SK-N-SH treated with all-trans-retinoic acid at 6 μM for 48 hours (cell line): Measurements from ENCODE around the gene LPAR3.

ENCODE experiments used
- ATAC-seq: fragments of 200-7000 bp; cut with Tn5 transposase; 3 replicates; pipeline ENCODE4 v1.9.1; 2020; ENCODE audit warnings: mild to moderate bottlenecking, moderate library complexity
- ARNTL ChIP-seq: fragments of 450-650 bp; formaldehyde crosslinking; IDR thresholded peaks from 2 replicates; pipeline ENCODE4 v1.5.0; 2020; ENCODE audit warnings: low read depth, mild to moderate bottlenecking, moderate library complexity, borderline replicate concordance
- BACH2 ChIP-seq: fragments of 250-450 bp; sonication (Bioruptor Pico); IDR thresholded peaks from 2 replicates; pipeline ENCODE4 v1.9.0; 2021; ENCODE audit warnings: mild to moderate bottlenecking, borderline replicate concordance
- CSDC2 ChIP-seq: fragments of 250-450 bp; sonication (Bioruptor Pico); IDR thresholded peaks from 2 replicates; pipeline ENCODE4 v1.5.0; 2020; ENCODE audit warnings: mild to moderate bottlenecking, moderate library complexity
- ESRRG ChIP-seq: fragments of 250-450 bp; sonication (Bioruptor Pico); IDR thresholded peaks from 2 replicates; pipeline ENCODE4 v1.6.1; 2021; ENCODE audit warnings: mild to moderate bottlenecking
- GLIS3 ChIP-seq: fragments of 250-450 bp; sonication (Bioruptor Pico); IDR thresholded peaks from 2 replicates; pipeline ENCODE4 v1.5.0; 2020; ENCODE audit warnings: mild to moderate bottlenecking, moderate library complexity
- ISL1 ChIP-seq: fragments of 250-450 bp; sonication (Bioruptor Pico); IDR thresholded peaks from 2 replicates; pipeline ENCODE4 v2.1.2; 2022; ENCODE audit warnings: mild to moderate bottlenecking, moderate library complexity
- OSR1 ChIP-seq: fragments of 250-450 bp; sonication (Bioruptor Pico); IDR thresholded peaks from 2 replicates; pipeline ENCODE4 v1.8.0; 2022; ENCODE audit warnings: moderate library complexity, mild to moderate bottlenecking, inconsistent platforms
- POU6F1 ChIP-seq: fragments of 250-450 bp; sonication (Bioruptor Pico); IDR thresholded peaks from 2 replicates; pipeline ENCODE4 v1.8.0; 2021; ENCODE audit warnings: low read depth, mild to moderate bottlenecking, moderate library complexity, borderline replicate concordance
- PPARA ChIP-seq: fragments of 250-450 bp; sonication (Bioruptor Pico); IDR thresholded peaks from 2 replicates; pipeline ENCODE4 v1.5.0; 2020; ENCODE audit warnings: mild to moderate bottlenecking, borderline replicate concordance
- RARB ChIP-seq: fragments of 250-450 bp; sonication (Bioruptor Pico); IDR thresholded peaks from 2 replicates; pipeline ENCODE4 v1.8.0; 2021; ENCODE audit warnings: mild to moderate bottlenecking, moderate library complexity
- SNAI2 ChIP-seq: fragments of 250-450 bp; sonication (Bioruptor Pico); IDR thresholded peaks from 2 replicates; pipeline ENCODE4 v1.5.0; 2020; ENCODE audit warnings: mild to moderate bottlenecking, moderate library complexity
- TOX ChIP-seq: fragments of 250-450 bp; sonication (Bioruptor Pico); IDR thresholded peaks from 2 replicates; pipeline ENCODE4 v1.8.0; 2021; ENCODE audit warnings: mild to moderate bottlenecking, moderate library complexity, borderline replicate concordance
- ZFP3 ChIP-seq: fragments of 250-450 bp; sonication (Bioruptor Pico); IDR thresholded peaks from 2 replicates; pipeline ENCODE4 v1.5.0; 2020; ENCODE audit warnings: mild to moderate bottlenecking, moderate library complexity
- ZFP30 ChIP-seq: fragments of 450-650 bp; formaldehyde crosslinking; IDR thresholded peaks from 2 replicates; pipeline ENCODE4 v1.5.0; 2022; ENCODE audit warnings: mild to moderate bottlenecking, moderate library complexity
- ZNF565 ChIP-seq: fragments of 450-650 bp; formaldehyde crosslinking; conservative IDR thresholded peaks from 2 replicates; pipeline ENCODE4 v1.5.0; 2020; ENCODE audit warnings: low read depth, mild to moderate bottlenecking, moderate library complexity
- ZNF70 ChIP-seq: fragments of 450-650 bp; formaldehyde crosslinking; IDR thresholded peaks from 2 replicates; pipeline ENCODE4 v1.5.0; 2020; ENCODE audit warnings: mild to moderate bottlenecking, moderate library complexity
- TF ChIP-seq, protein P1 (sequence below): fragments of 250-450 bp; sonication (Bioruptor Pico); IDR thresholded peaks from 2 replicates; pipeline ENCODE4 v1.5.0; 2020; ENCODE audit warnings: mild to moderate bottlenecking, moderate library complexity
- TF ChIP-seq, protein P2 (sequence below): fragments of 250-450 bp; sonication (Bioruptor Pico); IDR thresholded peaks from 2 replicates; pipeline ENCODE4 v1.5.1; 2021; ENCODE audit warnings: mild to moderate bottlenecking, moderate library complexity

LPAR3 gene

GRCh38 chr1:84939151-84939550, 46.1 kb upstream of the LPAR3 start:
- ATAC-seq = no peak
- TF ChIP-seq, protein P1, sequence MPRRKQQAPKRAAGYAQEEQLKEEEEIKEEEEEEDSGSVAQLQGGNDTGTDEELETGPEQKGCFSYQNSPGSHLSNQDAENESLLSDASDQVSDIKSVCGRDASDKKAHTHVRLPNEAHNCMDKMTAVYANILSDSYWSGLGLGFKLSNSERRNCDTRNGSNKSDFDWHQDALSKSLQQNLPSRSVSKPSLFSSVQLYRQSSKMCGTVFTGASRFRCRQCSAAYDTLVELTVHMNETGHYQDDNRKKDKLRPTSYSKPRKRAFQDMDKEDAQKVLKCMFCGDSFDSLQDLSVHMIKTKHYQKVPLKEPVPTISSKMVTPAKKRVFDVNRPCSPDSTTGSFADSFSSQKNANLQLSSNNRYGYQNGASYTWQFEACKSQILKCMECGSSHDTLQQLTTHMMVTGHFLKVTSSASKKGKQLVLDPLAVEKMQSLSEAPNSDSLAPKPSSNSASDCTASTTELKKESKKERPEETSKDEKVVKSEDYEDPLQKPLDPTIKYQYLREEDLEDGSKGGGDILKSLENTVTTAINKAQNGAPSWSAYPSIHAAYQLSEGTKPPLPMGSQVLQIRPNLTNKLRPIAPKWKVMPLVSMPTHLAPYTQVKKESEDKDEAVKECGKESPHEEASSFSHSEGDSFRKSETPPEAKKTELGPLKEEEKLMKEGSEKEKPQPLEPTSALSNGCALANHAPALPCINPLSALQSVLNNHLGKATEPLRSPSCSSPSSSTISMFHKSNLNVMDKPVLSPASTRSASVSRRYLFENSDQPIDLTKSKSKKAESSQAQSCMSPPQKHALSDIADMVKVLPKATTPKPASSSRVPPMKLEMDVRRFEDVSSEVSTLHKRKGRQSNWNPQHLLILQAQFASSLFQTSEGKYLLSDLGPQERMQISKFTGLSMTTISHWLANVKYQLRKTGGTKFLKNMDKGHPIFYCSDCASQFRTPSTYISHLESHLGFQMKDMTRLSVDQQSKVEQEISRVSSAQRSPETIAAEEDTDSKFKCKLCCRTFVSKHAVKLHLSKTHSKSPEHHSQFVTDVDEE (CRISPR knock-in tag) = no peak
- TF ChIP-seq ZNF70 (CRISPR knock-in tag) = no peak
- no peak for TF ChIP-seq CSDC2
- no peak for TF ChIP-seq BACH2 (CRISPR knock-in tag)
- no peak for TF ChIP-seq ZNF565 (CRISPR knock-in tag)
- no peak for TF ChIP-seq GLIS3
- TF ChIP-seq, protein P2, sequence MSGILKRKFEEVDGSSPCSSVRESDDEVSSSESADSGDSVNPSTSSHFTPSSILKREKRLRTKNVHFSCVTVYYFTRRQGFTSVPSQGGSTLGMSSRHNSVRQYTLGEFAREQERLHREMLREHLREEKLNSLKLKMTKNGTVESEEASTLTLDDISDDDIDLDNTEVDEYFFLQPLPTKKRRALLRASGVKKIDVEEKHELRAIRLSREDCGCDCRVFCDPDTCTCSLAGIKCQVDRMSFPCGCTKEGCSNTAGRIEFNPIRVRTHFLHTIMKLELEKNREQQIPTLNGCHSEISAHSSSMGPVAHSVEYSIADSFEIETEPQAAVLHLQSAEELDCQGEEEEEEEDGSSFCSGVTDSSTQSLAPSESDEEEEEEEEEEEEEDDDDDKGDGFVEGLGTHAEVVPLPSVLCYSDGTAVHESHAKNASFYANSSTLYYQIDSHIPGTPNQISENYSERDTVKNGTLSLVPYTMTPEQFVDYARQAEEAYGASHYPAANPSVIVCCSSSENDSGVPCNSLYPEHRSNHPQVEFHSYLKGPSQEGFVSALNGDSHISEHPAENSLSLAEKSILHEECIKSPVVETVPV (CRISPR knock-in tag) = no peak
- TF ChIP-seq RARB (CRISPR knock-in tag) = no peak
- TF ChIP-seq ZFP30 (CRISPR knock-in tag) = no peak
- TF ChIP-seq SNAI2 = no peak
- TF ChIP-seq, all 23 proteins: peak for 0

GRCh38 chr1:84936116-84936810, 43.3 kb upstream of the LPAR3 start:
- ATAC-seq = peak; percentile 89
- TF ChIP-seq POU6F1 (CRISPR knock-in tag) = no peak
- no peak for TF ChIP-seq RARB (CRISPR knock-in tag)
- TF ChIP-seq ISL1 (CRISPR knock-in tag) = no peak
- TF ChIP-seq, protein P1 (CRISPR knock-in tag) = no peak
- TF ChIP-seq ZFP3 (CRISPR knock-in tag) = no peak
- TF ChIP-seq PPARA (CRISPR knock-in tag) = no peak
- TF ChIP-seq ESRRG (CRISPR knock-in tag) = no peak
- no peak for TF ChIP-seq ARNTL
- no peak for TF ChIP-seq SNAI2
- no peak for TF ChIP-seq ZFP30 (CRISPR knock-in tag)
- TF ChIP-seq OSR1 (CRISPR knock-in tag) = no peak
- no peak for TF ChIP-seq BACH2 (CRISPR knock-in tag)

- no peak for ATAC-seq
- TF ChIP-seq, protein P2 (CRISPR knock-in tag) = no peak
- TF ChIP-seq TOX (CRISPR knock-in tag) = no peak
- TF ChIP-seq, all 23 proteins: peak for 0
Measured at GRCh38 chr1:84933011-84933611, 40.1 kb upstream of the LPAR3 start.
